HG03066 (cell line): Measurements from ENCODE around the gene ZBTB7C.

ENCODE experiments used
- ATAC-seq: cut with Tn5 transposase; IDR thresholded peaks from one replicate; pipeline ENCODE4 v1.9.1; 2021; ENCODE audit warnings: low read depth; ENCODE audit not compliant: unreplicated experiment

ZBTB7C gene

GRCh38 chr18:48132797-48133655, 276.2 kb downstream of the ZBTB7C start:
- ATAC-seq = no peak

DNA sequence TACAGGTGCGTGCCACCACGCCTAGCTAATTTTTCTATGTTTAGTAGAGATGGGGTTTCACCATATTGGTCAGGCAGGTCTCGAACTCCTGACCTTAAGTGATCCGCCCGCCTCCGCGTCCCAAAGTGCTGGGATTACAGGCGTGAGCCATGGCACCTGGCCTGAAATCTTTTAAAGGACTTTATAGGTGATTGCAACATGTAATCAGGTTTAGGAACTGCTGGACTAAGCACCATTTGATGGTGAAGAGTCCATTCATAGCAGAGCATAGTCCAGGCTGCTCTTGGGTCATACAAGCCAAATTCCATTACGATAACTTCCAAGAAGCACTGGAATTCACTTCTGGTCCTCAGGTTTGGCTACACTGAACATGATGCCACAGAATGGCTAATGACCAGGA, 278.1 kb downstream of the ZBTB7C start:
- ATAC-seq = no peak

DNA sequence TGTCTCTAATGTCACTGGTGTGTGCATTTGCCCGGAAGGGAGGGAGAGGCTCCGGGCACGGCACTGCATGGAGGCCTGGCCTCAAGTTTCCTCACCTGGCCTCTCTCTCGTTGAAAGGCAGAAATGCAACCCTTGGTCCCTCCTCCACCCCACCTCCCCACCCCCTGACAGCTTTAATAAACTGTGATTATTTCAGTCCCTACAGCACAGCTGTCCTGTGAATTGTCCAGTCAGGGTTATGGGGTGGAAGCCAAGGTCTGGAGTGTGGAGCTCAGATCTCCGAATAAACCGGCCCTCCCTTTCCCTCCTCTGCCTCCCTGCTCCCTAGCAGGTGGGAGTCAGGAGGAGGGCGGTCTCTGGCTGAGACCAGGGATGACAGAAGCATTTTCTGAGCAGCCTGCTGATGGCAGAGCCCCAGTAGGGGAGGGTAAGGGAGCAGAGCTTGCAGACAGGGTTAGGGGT, 279.5 kb downstream of the ZBTB7C start:
- ATAC-seq = no peak

DNA sequence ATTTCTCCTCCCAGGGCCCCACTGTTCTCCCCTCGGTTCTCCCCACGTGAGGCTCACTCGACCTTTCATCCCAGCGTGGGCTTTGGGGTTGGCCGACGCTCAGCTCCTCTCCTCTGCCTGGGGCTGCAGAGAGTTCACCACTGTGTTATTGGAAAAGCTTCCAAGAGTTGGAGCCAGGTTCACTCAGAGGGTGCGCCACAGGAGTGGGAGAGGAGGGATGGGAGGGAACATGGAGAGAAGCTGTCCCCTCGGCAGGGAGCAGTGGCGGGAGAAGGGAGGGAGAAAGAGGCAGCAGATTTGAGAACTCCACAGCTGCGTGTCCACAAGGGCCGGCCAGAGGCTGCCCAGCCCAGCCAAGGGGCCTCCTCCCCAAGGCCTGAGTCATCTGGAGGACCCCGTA, 281.6 kb downstream of the ZBTB7C start:
- ATAC-seq = no peak

GRCh38 chr18:48126240-48126639, 282.9 kb downstream of the ZBTB7C start:
- ATAC-seq = no peak

DNA sequence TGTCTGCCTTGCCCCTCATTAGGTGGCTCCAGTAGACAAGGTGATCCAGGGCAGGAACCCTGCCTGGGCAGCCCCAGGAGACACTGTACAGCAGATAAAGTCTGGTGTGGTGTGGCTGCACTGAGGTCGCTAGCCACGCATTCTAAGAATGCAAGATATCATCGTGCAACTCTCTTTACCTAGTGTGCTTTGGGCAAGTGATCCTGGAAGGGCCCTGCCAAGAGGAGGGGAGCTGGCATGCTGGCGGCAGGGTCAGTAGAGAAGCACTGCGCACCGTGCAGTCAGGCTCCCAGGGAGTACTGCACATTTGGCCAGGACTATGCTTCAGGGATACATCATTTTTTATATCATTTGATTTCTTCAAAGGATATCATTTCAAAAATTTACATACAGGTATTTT, 283.5 kb downstream of the ZBTB7C start:
- no peak for ATAC-seq

GRCh38 chr18:48124857-48125626, 284.1 kb downstream of the ZBTB7C start:
- ATAC-seq = no peak

DNA sequence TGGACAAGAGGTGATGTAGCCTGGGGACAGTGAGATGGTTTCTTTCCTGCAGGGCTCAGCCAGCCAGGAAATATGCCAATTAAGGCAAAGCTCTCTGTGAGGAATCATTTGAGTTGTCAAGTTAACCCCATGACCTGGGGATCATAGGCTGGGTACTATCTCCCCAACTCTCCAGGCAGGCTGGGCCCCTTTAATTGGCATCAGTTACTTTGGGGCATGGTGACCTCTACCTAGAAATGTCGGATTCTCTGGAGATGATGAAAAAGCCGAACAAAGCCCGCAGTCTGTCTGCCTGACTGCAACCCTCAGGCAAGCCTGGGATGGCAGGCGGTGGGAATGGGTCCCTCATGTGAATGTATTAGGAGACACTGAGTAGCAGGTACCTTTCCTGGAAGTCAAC, 285.2 kb downstream of the ZBTB7C start:
- no peak for ATAC-seq

GRCh38 chr18:48123324-48123723, 285.9 kb downstream of the ZBTB7C start:
- ATAC-seq = no peak

DNA sequence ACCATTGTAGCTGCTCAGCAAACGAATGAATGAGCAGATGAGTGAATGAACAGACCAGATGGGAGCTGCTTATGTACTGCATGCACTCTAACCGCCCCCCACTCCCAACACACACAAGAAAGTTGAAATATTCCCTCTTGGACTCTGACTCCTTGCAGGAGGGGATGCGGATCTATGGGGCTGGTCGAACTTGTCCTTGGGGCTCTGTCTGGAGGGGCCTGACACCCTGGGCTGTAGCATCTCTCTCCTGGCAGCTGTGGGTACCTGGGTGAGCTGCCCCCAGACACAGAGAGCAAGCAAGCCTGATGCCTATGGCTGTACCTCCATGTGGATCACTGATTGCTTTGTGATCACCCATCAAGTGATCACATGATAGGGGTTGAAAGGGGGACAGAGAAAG, 286.4 kb downstream of the ZBTB7C start:
- no peak for ATAC-seq

GRCh38 chr18:48122376-48122775, 286.8 kb downstream of the ZBTB7C start:
- ATAC-seq = no peak

DNA sequence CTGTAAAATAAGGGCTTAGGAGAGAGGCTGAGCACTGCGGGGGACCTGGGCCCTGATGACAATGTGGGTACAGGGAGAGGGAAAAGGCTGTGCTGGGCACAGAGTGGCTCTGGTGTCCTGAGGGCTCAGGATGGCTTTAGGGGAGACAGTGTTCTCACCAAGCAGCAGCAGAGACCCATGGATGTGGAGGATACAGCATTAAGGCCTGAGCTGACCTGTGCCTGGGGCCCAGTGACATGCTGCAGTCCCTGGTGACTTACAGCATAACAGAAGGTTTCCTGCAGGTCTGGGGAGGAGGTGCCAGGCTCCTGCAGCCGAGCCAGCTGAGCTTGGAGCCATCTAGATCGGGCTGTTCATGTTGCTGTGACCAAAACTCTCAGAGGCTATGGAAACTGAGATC, 287.4 kb downstream of the ZBTB7C start:
- ATAC-seq = no peak

DNA sequence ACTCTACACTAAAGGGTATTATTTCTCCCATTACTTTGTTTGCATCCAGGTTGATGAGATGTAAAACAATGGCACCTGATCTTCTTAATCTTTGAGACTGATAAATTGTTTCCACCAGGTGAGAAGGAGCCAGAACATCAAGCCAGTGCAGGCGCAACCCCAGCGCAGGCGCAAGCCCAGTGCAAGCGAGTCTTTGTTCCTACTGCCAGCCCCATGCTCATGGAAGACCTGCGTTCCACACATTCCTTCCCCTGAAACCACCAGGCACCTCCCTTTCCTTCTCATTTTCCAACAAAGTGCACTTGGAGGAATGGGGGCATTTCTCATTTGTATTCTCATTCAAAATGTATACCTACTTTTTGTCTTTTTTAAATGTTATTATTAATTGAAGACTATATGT, 290.0 kb downstream of the ZBTB7C start:
- ATAC-seq = no peak

- ATAC-seq = no peak
These were observed 292.1 kb downstream of the ZBTB7C start for GRCh38 chr18:48116873-48117630.

- ATAC-seq = no peak
These were observed 293.2 kb downstream of the ZBTB7C start for GRCh38 chr18:48116017-48116416.

- ATAC-seq = no peak
These were observed 295.5 kb downstream of the ZBTB7C start for GRCh38 chr18:48113691-48114090.

DNA sequence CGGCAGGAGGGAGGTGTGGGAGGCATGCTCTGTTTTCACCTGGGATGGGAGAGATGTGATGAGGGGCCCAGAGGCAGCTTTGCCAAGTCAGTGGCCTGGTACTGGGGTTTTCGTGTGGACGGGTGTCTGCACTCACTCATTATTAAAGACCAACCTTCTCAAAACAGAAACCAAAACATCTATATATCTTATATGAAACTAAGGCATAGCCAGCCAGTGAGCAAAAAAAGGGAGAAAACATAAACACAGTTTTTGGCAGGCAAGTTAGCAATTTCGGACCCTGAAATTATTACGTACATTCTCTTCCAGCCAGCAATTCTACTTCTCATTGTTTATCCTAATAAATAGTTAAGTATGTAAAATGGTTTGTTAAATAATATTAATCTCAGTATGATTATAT, 297.6 kb downstream of the ZBTB7C start:
- no peak for ATAC-seq

- ATAC-seq = no peak
These were observed 298.4 kb downstream of the ZBTB7C start for GRCh38 chr18:48110797-48111196.

GRCh38 chr18:48109961-48110493, 299.2 kb downstream of the ZBTB7C start:
- ATAC-seq = no peak

- no peak for ATAC-seq
These were observed 301.0 kb downstream of the ZBTB7C start for GRCh38 chr18:48108136-48108535.
